Measurements from ENCODE around the gene ZBTB14. TPM values are rescaled to one million over a fixed set of nuclear protein-coding genes. Genes with fewer than 3 reads are reported as not detected.
A peak's percentile ranks its signal among the peaks of the same experiment; 100 is the strongest.

Gene ZBTB14
- total RNA-seq, 1 experiment from 2014 or later: 21.9 TPM

DNA sequence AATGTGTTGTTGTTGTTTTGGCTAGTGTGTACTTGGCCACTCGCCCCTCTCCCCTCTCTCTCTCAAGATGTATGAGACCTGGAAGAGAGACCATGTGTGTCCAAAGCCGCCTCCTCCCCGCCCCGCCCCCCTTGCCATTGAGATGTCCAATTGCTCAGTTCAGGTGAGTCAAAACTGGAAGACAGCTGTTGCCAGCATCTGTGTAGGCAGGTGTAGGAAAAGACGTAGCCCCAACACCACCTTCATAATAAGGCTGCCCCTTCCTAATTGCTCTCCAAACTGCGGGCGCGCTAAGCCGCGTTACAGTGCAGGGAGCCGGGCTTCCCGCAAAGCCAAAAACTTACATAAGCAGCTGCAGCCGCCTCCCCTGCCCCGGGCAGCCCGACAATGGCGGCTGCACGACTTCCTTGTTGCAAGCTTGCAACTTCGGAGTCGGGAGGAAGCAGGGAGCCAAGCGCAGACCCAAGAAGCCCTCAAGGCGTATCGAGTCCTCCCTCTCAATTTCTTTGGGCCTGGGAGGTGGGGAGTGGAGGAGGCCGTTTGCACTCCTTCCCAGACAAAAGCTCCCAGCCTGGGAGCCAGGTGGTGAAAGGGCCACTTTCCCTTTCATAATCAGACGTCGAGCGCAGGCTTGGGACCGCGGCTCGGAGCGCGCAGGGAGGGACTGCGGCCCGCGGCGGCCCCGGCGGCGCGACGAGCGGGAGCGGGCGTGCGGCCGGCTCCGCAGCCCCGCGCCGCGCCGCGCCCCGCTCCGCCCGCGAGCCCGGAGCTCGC lies 882 bp downstream of the ZBTB14 start:
- DNase-seq (ENCODE audit: low spot score): peak; percentile 70
- in situ Hi-C loops (cut with HindIII; ENCODE audit: low sequenced_read_pairs): no loop called here

DNA sequence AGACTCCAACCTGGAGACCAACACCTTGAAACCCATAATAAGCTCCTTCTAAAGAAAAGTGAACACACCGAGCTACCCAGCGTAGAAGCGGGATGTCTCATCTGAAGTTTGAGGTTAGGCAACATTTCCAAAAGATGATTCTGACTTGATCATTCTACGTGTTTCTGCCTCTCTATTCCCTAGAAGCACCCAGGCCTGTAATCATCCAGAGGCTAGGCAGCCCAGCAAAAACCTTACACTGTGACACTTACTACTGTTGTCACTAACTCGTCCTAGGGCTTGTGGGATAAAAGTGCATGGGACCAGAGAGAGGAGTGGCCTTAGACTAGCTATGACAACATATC lies 1.4 kb downstream of the ZBTB14 start:
- no peak for DNase-seq (ENCODE audit: low spot score)
- in situ Hi-C loops (cut with HindIII; ENCODE audit: low sequenced_read_pairs): no loop called here

DNA sequence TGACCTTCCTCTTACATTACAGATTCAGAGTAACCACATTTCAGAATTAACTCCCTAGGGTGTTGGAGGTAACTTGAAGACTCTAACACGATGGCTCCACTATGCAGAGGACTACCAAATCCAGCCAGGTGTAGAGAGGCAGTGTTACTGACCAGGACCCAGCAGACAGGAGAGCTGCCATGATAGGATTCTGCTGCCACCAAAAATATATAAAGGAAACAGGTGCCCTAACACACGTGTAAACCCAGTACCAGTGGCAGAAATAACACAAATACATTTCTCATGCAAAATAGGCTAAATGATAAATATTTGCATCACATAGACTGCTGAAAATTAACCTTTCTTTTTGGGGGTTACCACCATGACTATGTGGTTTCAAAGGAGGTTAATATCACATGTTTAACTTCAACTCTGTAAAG lies 7.0 kb downstream of the ZBTB14 start:
- DNase-seq (ENCODE audit: low spot score): no peak
- in situ Hi-C loops (cut with HindIII; ENCODE audit: low sequenced_read_pairs): no loop called here

DNA sequence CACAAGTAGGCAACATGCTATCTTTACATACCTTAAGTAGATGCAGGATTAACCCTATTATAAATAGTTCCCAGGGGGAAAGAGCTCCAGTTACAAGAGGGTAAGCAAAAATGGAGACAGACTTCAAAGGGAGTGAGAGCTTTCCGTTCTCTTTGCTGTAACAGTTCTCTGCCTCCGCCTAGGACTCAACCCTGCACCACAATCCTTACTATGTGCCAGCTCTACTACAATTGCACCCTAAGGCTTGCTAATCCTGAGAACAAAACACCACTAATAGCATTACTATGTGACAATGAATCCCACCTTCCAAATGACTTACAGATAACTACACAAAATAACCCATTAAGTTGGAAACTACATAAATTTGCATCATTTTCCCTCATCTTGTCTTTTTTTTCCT lies 7.7 kb downstream of the ZBTB14 start:
- no peak for DNase-seq (ENCODE audit: low spot score)
- in situ Hi-C loops (cut with HindIII; ENCODE audit: low sequenced_read_pairs): no loop called here

- in situ Hi-C loops (cut with HindIII; ENCODE audit: low sequenced_read_pairs): no loop called here
- DNase-seq (ENCODE audit: low spot score): no peak
Measured at GRCh38 chr18:5286525-5286924, 9.0 kb downstream of the ZBTB14 start.

- no peak for DNase-seq (ENCODE audit: low spot score)
- in situ Hi-C loops (cut with HindIII; ENCODE audit: low sequenced_read_pairs): no loop called here
Measured at GRCh38 chr18:5285326-5285725, 10.2 kb downstream of the ZBTB14 start.

GRCh38 chr18:5284808-5285207 lies 10.7 kb downstream of the ZBTB14 start:
- DNase-seq (ENCODE audit: low spot score): no peak
- in situ Hi-C loops (cut with HindIII; ENCODE audit: low sequenced_read_pairs): no loop called here

- DNase-seq (ENCODE audit: low spot score): no peak
- in situ Hi-C loops (cut with HindIII; ENCODE audit: low sequenced_read_pairs): no loop called here
Measured at GRCh38 chr18:5282770-5283169, 12.8 kb downstream of the ZBTB14 start.

DNA sequence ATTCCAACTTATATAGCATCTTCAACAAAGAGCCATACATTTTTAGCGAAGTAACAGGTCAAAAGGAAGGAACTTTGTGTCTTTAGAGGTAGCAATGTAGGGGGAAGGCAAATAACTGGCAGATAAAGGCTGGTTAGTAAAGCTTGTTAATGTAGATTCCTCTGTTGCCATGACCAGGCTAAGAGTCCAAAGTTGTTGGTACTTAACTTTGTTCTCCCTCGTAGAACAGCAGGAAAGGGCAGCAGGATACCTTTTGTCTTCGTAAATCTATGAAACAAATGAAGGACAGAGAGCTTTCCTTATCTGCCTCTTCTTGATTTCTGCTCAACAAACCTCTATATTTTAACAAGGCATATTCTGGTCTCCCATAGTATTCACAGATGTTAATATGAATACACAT lies 18.6 kb downstream of the ZBTB14 start:
- in situ Hi-C loops (cut with HindIII; ENCODE audit: low sequenced_read_pairs): no loop called here
- DNase-seq (ENCODE audit: low spot score): no peak

GRCh38 chr18:5275872-5276271 lies 19.7 kb downstream of the ZBTB14 start:
- in situ Hi-C loops (cut with HindIII; ENCODE audit: low sequenced_read_pairs): no loop called here
- DNase-seq (ENCODE audit: low spot score): no peak

GRCh38 chr18:5268874-5269273 lies 26.7 kb downstream of the ZBTB14 start:
- in situ Hi-C loops (cut with HindIII; ENCODE audit: low sequenced_read_pairs): no loop called here
- no peak for DNase-seq (ENCODE audit: low spot score)

- in situ Hi-C loops (cut with HindIII; ENCODE audit: low sequenced_read_pairs): no loop called here
- DNase-seq (ENCODE audit: low spot score): no peak
Measured at GRCh38 chr18:5266721-5267120, 28.8 kb downstream of the ZBTB14 start.

DNA sequence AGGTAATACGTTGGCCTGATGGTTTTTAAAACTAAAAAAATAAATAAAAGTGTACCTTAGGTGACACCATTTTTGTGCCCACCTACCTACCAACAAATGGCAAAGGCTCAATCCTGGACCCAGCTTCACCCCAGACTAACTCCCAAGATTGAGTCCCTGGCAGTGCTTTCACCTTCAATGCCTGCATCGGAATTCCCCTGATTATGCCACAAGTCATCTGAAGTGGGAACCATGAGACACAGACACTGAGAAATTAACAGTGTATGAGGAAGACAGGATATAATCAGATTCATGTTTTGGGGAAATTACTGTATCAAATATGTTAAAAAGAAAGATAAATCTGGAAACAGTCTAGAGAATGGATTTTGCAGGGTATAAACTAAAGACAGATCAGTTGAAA lies 41.6 kb downstream of the ZBTB14 start:
- in situ Hi-C loops (cut with HindIII; ENCODE audit: low sequenced_read_pairs): no loop called here
- no peak for DNase-seq (ENCODE audit: low spot score)

GRCh38 chr18:5251117-5251516 lies 44.4 kb downstream of the ZBTB14 start:
- in situ Hi-C loops (cut with HindIII; ENCODE audit: low sequenced_read_pairs): no loop called here
- DNase-seq (ENCODE audit: low spot score): no peak

DNA sequence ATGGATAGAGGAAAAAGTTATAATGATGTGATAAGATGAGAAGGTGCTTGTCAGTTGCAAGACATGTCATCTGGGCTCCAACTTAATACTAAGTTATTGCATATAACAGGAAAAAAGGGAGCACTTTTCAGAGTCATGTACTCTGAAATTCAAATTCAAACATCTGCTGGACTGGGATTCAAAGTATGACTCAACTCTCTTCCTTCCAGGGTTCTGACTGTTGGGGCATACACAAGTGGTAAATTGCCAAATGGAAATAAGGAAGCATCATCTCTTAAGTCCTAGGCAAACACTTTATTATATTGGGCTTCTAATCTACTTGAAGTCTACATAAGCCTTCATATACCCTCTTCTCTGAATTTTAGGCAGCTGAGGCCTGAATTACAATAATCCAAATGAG lies 44.9 kb downstream of the ZBTB14 start:
- in situ Hi-C loops (cut with HindIII; ENCODE audit: low sequenced_read_pairs): no loop called here
- no peak for DNase-seq (ENCODE audit: low spot score)

DNA sequence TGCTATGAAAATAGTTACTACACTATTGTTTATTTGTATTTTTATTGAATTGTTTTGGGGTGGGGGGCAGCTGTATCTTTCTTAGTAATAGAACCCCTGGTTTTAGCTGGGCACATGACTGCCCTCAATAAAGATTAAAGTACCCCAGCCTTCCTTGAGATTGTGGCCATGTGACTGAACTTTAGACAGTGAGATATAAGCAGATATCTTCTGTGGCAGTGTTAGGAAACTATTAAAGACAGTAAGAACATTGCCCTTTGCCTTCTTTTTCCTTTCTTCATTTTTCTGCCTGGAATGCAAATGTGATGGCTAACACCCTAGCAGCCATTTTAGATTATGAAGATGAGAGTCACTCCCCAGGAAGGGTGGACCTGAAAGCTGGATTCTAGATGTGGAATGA lies 50.6 kb downstream of the ZBTB14 start:
- in situ Hi-C loops (cut with HindIII; ENCODE audit: low sequenced_read_pairs): no loop called here
- DNase-seq (ENCODE audit: low spot score): no peak

DNA sequence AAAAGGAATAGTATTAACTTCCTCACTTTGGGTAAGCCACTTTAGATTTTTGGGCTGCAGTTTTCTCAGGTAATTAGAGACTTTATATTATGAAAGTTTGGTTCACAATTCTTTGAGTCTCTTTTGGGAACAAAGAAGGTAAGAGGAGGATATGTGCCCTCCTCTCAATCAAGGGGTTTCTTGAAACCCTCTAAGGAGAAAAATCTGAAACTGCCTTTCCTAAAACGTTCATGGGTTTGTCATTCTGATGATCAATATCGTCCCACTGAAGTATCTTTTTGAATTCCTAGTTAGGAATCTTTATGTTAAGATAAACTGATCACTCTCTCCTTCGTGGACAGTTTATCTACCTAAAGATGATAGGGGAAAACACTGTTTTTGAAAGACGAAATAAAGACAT lies 56.1 kb downstream of the ZBTB14 start:
- in situ Hi-C loops (cut with HindIII; ENCODE audit: low sequenced_read_pairs): no loop called here
- no peak for DNase-seq (ENCODE audit: low spot score)

Other genes with a start within 250 kb of the ZBTB14 start
- not detected in 2 replicates for gene AKAIN1, start 98.5 kb downstream of the ZBTB14 start, total RNA-seq (2014; rRNA removed; shearing (Covaris generic))
- gene EPB41L3, start 248.3 kb upstream of the ZBTB14 start, total RNA-seq (2014; rRNA removed; shearing (Covaris generic)): 0.07 TPM in 1 of 2 replicates, not detected in the other